Spleen (tissue), 7 donors: ENCODE measurements around the gene ACYP1.

Experiments
- POLR2A ChIP-seq, 3 donors: fragments of 450-650 bp; IDR thresholded peaks; one replicate each; pipeline ENCODE4 v1.5.1; 2017; ENCODE audit warnings: antibody characterized with exemption in 3 of 3, mild to moderate bottlenecking in 1 of 3
- POLR2AphosphoS5 ChIP-seq, 3 donors: sonication (generic); formaldehyde crosslinking; IDR thresholded peaks; one replicate each; pipeline ENCODE4 v1.5.1; 2017; ENCODE audit warnings: antibody characterized with exemption in 3 of 3
- TF ChIP-seq, protein P1 (sequence below), 11 experiments: fragments of 200-600 bp in 7 of 11; fragments of 450-650 bp in 4 of 11; sonication (generic) in 4 of 11; IDR thresholded peaks in 8 of 11; conservative IDR thresholded peaks in 3 of 11; 1 replicate in 7 of 11; 2 replicates in 4 of 11; pipeline versions ENCODE4 v1.4.0 to v1.8.0; 2016 to 2021; ENCODE audit warnings: antibody characterized with exemption in 11 of 11, inconsistent platforms in 4 of 11, mild to moderate bottlenecking in 1 of 11
- donor health status: DM: no; HTN: no; CAD: no; lungs with moderate emphysema.
- donor health status: DM: no; HTN: no; CAD: no.
- donor health status: DM: no; HTN: no; CAD: no.

- TF ChIP-seq POLR2A (IDR thresholded peaks at IDR 0.05) = no peak
- TF ChIP-seq, protein P1, sequence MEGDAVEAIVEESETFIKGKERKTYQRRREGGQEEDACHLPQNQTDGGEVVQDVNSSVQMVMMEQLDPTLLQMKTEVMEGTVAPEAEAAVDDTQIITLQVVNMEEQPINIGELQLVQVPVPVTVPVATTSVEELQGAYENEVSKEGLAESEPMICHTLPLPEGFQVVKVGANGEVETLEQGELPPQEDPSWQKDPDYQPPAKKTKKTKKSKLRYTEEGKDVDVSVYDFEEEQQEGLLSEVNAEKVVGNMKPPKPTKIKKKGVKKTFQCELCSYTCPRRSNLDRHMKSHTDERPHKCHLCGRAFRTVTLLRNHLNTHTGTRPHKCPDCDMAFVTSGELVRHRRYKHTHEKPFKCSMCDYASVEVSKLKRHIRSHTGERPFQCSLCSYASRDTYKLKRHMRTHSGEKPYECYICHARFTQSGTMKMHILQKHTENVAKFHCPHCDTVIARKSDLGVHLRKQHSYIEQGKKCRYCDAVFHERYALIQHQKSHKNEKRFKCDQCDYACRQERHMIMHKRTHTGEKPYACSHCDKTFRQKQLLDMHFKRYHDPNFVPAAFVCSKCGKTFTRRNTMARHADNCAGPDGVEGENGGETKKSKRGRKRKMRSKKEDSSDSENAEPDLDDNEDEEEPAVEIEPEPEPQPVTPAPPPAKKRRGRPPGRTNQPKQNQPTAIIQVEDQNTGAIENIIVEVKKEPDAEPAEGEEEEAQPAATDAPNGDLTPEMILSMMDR (IDR thresholded peaks at IDR 0.05 in 8 of 11, conservative IDR thresholded peaks at IDR 0.05 in 3 of 11) = no peak
- TF ChIP-seq POLR2AphosphoS5 (IDR thresholded peaks at IDR 0.05) = no peak
Observed at GRCh38 chr14:75090353-75090752, 26.5 kb upstream of the ACYP1 start.
